RWPE1 (cell line): ENCODE data around the gene HOXD12.

Experiments
- CTCF ChIA-PET: fragments of 350-600 bp; sonication (Branson Sonifier 250); formaldehyde crosslinking; extraction: SDS; loops from one replicate; lab custom pipeline; 2021; lab: Yijun Ruan, JAX
- POLR2A ChIA-PET: fragments of 400-600 bp; formaldehyde crosslinking; extraction: SDS; loops from one replicate; lab custom pipeline; 2020; ENCODE audit warnings: antibody characterized with exemption; ENCODE audit not compliant: low non-redundant PET; lab: Yijun Ruan, JAX
- DNase-seq: peaks from one replicate; pipeline ENCODE4 v3.0.0; 2012; ENCODE audit warnings: low spot score
- H3K27ac ChIP-seq: fragments of 450-650 bp; 2 replicates; pipeline ENCODE4 v1.5.1; 2017
- TF ChIP-seq, protein P1 (sequence below): fragments of 450-650 bp; conservative IDR thresholded peaks from 2 replicates; pipeline ENCODE4 v1.5.1; 2017; ENCODE audit warnings: low read depth, mild to moderate bottlenecking

Gene HOXD12

DNA sequence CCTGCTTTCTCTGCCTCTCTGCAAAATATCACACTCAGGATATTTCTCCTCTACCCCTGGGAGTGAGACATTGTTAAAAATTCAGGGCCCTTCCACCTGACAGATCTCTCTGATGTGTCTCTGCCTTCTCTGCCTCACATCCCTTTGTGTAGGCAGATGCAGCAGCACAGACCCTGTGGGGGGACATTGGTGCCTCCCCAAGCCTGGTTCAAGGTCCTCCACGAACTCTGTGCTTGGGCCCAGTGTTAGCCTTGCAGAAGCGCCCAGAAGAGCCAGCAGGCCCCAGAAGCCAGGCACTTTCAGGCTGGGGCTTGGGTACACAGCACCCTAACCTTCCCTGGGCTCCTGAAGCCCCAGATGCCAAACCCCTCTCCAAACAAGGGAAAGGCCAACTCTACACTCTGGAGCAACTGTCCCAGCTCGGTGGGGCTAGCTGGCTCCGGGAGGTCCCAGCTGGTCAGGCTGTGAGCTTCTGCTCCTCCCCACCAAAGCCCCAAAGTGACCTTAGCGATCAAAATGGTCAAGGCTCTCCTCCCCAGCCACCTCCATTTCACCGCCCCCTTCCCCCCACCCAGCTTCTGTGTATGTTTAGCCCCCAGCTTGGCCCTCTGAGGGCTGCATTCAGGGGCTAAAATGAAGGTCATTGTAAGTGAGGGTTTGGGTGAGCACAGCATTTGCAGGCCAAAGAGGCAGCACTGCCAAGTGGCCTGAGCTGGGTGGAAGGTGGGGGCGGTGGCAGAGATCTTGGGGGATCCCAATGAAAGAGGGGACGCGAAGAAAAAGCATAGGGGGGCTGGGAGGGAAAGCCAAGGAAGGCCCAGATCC lies 25.6 kb downstream of the HOXD12 start:
- DNase-seq = no peak
- POLR2A ChIA-PET = interaction anchor here (0.6 kb wide), 1 partner anchor 1578 kb away, joined by 3 read pairs; no protein-coding TSS in a partner anchor
- peak overlapping the region; percentile 29 for H3K27ac ChIP-seq
- TF ChIP-seq, protein P1, sequence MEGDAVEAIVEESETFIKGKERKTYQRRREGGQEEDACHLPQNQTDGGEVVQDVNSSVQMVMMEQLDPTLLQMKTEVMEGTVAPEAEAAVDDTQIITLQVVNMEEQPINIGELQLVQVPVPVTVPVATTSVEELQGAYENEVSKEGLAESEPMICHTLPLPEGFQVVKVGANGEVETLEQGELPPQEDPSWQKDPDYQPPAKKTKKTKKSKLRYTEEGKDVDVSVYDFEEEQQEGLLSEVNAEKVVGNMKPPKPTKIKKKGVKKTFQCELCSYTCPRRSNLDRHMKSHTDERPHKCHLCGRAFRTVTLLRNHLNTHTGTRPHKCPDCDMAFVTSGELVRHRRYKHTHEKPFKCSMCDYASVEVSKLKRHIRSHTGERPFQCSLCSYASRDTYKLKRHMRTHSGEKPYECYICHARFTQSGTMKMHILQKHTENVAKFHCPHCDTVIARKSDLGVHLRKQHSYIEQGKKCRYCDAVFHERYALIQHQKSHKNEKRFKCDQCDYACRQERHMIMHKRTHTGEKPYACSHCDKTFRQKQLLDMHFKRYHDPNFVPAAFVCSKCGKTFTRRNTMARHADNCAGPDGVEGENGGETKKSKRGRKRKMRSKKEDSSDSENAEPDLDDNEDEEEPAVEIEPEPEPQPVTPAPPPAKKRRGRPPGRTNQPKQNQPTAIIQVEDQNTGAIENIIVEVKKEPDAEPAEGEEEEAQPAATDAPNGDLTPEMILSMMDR = no peak
- CTCF ChIA-PET = interaction anchor here (0.7 kb wide), 1 partner anchor 324 kb away, joined by 4 read pairs; no protein-coding TSS in a partner anchor

DNA sequence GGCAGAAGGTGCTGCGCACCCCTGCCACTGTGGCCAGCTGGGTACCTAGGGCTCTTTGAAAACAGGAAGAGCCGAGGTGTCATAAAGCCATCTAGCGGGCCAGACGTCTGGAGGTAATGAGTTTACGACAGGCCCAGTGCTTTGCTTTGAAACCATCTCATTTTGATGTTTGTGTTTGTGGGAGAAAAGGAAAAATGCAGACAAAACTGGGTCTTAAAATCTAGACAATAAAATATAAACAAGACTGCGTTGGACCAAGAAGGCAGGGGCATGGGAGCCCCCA lies 26.1 kb downstream of the HOXD12 start:
- ChIA-PET POLR2A (interaction anchor here (0.6 kb wide), 1 partner anchor 1577 kb away, joined by 3 read pairs; no protein-coding TSS in a partner anchor), CTCF (interaction anchor here (0.7 kb wide), 1 partner anchor 324 kb away, joined by 4 read pairs; no protein-coding TSS in a partner anchor)
- no peak for DNase-seq
- peak overlapping the region; percentile 29 for H3K27ac ChIP-seq
- TF ChIP-seq, protein P1 = no peak

DNA sequence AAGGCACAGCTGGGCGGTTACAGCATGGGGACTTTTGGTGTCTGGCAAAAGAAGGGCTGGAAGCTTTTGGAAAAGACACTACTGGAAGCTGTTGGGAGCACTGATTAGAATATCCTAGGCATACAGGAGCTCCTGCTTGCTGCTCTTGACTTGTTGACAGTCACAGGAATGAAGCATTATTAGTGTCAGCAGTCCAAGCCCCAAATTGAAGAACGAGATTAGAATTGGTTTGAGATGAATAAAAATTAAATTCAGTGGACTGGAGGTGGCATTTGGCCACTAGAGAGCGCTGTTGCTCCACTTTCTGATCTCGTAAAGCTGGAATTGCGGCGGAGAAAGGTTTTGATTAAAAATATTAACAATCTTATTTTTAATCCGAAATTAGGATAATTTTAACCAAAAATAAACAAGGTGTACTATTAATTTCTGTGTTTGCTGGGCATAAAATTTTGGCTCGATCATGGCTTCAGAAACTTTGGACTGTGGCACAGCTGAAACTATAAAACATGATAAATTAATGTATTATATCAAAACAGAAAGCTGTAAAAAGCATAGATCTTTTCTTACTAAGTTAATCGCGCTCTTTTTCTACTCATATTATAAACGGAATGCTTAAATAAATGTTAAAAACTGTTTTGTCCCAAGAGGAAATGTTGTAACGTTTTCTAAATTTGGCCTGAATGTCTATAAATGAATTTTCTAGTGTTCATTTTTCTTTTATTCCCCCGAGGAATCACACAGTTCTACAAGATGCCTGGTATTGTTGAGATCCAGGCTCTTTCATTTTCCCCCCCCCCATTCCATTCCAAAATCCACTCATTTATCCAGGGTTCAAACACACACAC lies 27.6 kb downstream of the HOXD12 start:
- H3K27ac ChIP-seq = no peak overlapping the region
- POLR2A ChIA-PET = no interaction called here
- CTCF ChIA-PET = interaction anchor here (0.5 to 3.2 kb wide), 28 partner anchors 9 to 1022 kb away, joined by 3 to 42 read pairs (median 4); no protein-coding TSS in a partner anchor
- no peak for DNase-seq
- TF ChIP-seq, protein P1 = peak; percentile 89

DNA sequence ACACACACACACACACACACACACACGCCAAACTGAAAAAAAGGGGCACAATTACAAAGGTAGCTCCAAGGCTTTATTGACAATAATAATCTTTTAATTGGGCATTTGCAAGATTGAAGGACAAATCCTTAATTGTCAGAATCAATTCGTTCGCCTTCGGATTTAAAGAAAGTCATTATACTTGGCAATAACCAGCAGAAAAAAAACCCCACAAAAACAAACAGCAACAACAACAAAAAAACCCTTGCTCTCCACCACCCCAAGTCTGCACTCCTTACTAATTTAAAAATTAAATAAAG lies 28.1 kb downstream of the HOXD12 start:
- CTCF ChIA-PET = interaction anchor here (0.7 to 3.2 kb wide), 8 partner anchors 13 to 1021 kb away, joined by 3 to 42 read pairs (median 5); no protein-coding TSS in a partner anchor
- no peak overlapping the region for H3K27ac ChIP-seq
- POLR2A ChIA-PET = no interaction called here
- TF ChIP-seq, protein P1 = no peak
- no peak for DNase-seq

DNA sequence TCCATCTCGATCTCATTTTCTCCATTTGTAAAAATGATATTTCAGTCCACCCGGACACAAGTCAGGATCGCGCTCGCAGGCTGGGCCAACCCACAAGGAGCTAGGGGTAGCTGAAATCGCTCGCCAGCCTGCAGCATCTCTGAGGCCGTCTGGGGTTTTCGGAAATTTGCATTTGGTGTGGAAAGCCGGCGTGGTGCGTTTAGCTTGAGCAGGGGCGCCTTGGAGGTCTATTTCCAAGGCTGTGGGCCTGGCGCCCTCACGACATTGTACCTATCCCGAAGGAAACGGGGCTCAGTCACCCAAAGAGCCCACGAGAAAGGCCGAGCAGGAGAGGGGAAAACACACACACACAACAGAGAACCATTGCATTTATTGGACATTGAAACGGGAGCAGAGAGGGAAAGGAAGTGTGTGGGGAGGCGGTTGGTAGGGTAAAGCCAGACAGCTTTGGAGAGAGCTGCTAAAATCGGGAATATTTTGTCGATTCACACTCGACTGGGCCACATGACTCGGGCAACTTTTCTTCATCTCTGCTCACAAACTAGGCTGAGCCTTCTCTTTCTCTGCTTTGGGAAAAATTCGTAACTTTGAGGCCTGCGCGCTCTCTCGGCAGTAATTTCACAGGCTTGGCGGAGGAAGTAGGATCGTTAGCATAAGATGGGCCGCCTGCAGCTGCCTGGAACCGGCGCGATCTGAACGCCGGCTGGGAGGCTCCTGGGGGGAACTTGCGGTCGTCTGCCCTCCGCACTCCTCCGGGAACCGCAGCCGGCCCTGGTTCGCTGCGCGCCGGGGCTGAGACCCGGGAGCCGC lies 28.8 kb downstream of the HOXD12 start:
- peak overlapping the region; percentile 93 for H3K27ac ChIP-seq
- DNase-seq = no peak
- POLR2A ChIA-PET = no interaction called here
- CTCF ChIA-PET = interaction anchor here (1.1 to 3.2 kb wide), 3 partner anchors 12 to 524 kb away, joined by 4 to 42 read pairs (median 4); no protein-coding TSS in a partner anchor
- TF ChIP-seq, protein P1 = no peak
